HL-60/S4 treated with retinoic acid at 250 ng/mL for 4 days and 3 days (cell line): ENCODE measurements around the gene SGK2.

ENCODE experiments used
- in situ Hi-C: fragments of 300-500 bp; cut with MboI; formaldehyde crosslinking; loops from 2 replicates; pipeline ENCODE4 v1.7.0; 2022; ENCODE audit warnings: low sequenced_read_pairs

SGK2 gene

DNA sequence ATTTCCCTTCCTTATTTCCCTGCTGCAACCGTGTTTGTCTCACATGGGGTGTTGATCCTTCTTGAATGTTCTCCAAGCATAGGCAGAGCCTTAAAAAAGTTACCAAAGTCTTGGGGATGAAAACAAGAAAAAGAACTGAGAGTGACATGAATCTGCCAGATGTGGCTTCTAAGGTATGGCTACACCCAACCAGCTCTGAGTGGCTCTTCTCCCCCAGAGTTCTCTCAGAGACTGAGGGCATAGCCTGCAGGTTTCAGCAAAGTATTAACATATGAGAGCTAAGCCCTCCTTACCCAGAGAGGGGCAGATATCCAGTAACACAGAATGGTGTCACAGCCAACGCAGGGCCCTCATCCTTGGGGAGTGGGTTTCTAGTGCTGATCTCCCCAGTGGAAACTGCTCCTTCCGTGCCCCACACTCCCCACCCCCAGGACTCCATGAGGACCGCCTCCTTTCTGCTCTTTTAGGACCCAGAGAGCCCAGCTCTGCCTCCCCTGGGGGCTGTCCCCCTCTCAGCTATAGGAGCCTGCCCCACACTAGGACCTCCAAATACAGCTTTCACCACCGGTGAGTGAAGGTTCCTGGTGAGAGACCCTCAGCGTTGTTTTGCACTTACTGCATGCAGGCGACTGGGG is 23.3 kb upstream of the SGK2 start:
- in situ Hi-C loops = loop anchor here (25.0 kb wide), 1 partner anchor 552 kb away; no protein-coding TSS in a partner anchor

DNA sequence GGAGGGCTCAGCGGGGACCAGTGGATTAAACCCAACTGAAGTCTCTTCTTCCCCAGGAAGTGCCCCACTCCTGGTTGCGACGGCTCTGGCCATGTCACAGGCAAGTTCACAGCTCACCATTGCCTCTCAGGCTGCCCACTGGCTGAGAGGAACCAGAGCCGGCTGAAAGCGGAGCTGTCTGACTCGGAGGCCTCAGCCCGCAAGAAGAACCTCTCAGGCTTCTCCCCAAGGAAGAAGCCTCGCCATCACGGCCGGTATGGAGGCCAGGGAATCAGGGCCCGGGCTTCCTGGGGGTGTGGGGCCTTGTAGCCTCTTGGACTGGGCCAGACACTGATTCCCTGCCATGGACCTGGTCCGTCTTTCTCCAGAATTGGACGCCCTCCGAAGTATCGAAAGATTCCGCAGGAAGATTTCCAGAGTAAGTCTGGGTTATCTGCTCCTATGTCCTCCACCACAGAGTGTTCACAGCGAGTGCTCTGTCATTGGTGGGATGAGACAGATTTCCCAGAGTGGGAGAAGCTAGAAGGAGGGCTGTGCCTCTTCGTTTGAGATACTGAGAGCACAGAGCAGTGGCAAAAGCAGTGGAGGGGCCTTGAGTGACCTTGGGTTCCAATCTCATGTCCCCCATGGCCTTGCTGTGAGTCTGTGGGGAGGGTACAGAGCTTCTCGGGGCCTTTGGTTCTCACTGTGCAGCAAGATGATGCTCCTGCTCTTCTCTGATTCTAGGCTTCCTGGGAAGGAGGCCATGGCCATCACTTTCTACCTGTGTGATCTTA is 22.6 kb upstream of the SGK2 start:
- in situ Hi-C loops = loop anchor here (25.0 kb wide), 1 partner anchor 551 kb away; no protein-coding TSS in a partner anchor

DNA sequence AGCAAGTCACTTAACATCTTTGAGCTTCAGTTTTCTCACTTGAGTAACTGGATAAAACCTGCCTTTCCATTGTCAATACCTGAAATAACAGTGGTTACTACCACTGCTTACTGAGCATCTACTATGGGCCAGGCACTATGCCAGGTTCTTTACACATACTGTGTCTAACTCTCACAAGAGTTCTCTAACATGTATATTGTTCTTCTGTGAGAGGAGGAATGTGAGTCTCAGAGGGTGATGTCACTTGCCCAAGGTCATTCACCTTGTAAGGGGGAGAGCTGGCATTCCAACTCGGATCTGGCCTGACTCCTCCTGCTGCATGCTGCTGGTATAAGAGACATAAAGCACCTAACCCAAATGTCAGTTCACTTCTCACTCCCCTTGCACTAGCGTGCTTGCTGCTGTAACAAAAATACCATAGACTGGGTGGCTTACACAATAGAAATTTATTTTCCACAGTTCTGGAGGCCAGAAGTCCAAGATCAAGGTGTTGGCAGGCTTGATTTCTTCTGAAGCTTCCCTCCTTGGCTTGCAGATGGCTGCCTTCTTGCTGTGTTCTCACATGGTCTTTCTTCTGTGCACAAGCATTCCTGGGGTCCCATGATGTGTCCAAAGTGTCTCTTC is 21.9 kb upstream of the SGK2 start:
- in situ Hi-C loops = loop anchor here (25.0 kb wide), 1 partner anchor 550 kb away; no protein-coding TSS in a partner anchor

DNA sequence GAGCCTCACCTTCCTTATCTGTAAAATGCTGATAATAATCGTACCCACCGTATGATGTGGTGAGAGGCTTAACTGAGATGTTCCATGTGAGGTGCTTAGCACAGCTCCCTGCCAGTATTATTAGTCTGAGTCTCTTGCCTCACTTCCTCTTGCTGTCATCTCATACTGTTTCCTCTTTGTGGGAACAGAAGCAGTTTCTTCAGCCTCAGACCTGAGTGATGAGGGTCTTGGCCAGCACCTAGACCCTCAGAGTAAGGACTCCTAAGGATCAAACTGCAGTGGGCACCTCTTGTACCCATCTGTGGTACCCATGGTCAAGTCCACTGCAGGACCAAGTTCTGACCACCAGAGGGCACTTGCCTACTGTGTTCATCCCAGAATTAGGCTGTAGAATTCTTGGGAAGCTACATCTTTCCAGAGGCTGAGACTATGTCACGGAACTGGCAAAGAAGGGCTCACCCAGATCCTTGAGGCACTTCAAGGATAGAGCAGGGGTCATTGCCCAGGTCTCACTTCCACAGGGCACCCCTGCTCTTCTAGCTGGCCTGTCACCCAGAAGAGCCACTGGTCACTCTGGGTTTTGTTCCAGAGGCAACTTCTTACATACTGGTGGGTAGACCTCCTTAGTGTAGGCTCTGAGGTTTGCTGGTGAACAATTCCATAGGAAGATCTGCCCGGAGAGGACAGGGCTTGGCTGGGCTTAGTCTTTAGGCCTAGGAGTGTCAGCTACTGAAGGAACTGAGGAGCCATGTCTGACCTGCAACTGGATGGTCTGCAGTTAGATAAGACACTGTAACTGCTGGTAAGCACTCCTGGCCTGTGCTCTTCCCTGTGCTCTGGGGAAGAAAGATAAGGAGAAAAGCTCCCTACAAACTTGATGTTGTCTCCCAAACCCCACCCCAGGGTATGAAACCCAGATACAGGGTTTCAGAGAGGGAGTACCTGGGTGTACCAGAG is 20.6 kb upstream of the SGK2 start:
- in situ Hi-C loops = loop anchor here (25.0 kb wide), 1 partner anchor 549 kb away; no protein-coding TSS in a partner anchor

DNA sequence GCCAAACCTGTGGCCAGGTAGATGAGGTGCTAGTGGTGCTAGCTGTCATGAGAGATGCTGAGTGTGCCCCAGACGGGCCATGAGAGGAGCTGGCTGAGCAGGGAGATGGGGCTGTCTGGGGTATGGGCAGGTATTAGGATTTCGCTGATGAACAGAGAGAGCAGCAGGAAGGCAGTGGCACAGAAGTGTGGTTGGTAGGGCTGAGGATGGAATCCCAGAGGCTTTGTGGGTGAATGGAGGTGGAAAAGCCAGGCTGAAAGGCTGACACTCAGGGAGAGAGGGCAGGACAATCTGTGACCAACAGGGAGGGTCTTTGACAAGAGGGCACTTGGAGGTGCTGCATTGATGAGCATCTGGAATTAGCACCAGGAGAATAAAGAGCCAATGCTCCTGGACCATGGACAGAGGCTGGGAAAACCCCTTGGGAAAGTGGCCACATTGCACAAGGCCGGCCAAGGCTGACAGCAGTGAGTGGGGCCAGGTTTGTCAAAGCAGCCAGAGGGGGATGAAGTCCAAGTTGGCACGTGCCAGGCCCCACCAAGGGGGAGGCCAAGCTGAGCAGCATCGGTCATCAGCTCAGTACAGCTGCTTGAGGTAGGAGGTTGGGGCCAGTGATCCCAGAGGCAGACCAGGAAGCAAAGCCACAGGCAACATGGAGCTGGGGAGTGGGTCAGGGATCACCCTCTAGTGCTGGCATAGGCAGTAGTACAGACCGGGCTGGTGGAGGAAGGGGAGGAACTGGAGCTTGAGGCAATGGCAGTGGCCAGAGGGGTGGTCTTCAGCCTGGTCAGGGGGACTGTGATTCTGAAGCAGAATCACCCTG is 19.7 kb upstream of the SGK2 start:
- in situ Hi-C loops = loop anchor here (25.0 kb wide), 1 partner anchor 548 kb away; no protein-coding TSS in a partner anchor

DNA sequence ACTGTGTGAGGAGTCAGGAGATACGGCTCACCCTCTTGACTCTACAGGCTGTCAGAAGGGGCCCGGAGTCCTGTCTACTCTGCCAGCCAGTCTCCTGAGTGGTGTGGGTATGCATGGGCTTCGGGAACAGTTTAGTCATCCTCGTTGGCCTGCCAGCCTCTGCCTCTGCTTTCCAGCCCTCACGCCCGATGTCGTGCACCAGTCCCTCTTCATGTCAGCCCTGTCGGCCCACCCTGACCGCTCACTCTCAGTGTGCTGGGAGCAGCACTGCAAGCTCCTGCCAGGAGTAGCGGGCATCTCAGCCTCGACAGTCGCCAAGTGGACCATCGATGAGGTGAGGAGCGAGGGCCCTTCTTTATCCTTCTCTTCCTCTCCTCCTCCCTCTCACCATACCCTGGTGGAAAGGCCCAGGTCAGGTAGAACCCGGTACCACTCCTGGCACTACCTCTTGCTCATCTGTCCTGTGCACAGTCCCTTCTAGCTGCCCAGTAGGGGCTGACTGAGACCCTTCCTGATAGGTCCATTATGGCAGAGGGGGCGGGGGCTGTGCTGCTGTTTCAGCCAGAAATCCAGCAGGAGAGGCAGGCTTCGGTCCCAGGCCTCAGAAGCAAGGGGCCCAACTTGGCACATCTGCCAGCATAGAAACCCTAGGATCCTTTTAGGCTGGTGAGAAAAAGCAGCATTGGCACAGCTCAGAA is 18.7 kb upstream of the SGK2 start:
- in situ Hi-C loops = loop anchor here (25.0 kb wide), 1 partner anchor 547 kb away; no protein-coding TSS in a partner anchor

DNA sequence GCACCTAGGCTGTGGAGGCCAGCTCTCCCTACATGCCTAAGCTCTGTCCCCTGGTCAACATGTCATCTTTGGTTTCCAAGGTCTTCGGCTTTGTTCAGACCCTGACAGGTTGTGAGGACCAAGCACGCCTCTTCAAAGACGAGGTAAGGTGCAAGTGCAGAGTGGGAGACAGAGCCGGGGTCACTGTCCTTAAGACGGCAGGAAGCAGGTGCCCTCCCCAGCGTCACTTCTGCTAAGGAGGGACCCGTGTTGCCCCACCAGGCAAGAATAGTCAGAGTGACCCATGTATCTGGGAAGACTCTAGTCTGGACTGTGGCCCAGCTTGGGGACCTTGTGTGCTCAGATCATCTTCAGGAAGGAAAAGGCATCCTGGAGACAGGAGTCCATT is 18.2 kb upstream of the SGK2 start:
- in situ Hi-C loops = loop anchor here (25.0 kb wide), 1 partner anchor 547 kb away; no protein-coding TSS in a partner anchor

DNA sequence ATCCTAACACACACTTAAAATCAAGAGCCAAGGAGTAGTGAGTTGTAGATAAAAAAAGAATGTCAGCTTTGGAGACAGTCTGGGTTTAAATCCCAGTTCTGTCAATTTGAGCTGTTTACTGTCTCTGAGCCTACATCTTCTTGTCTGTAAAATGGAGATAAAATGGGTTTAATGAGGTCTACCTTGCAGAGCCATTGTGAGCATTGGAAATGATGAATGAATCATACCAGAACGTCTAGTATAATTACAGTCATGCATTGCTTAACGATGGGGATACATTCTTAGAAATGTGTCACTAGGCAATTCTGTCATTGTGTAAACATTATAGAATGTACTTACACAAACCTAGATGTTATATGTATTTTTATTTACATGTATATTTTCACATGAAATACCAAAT is 17.6 kb upstream of the SGK2 start:
- in situ Hi-C loops = loop anchor here (25.0 kb wide), 1 partner anchor 546 kb away; no protein-coding TSS in a partner anchor

DNA sequence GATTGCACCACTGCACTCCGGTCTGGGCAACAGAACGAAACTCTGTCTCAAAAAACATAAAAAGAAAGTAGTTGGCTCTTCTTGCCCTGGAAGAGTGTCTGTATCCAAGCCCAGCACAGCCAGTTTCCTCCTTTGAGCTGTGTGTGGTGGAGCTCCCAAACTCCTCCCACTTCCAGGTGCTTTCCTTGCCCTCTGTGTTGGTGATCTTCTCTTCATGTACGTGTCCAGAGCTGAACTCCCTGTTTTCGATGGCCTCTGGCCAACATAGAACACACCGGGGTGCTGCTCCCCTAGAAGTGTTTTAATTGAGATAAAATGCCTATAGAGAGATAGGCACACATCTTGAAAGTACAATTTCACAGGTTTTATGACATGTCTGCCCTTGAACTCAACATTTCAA is 16.7 kb upstream of the SGK2 start:
- in situ Hi-C loops = loop anchor here (25.0 kb wide), 1 partner anchor 545 kb away; no protein-coding TSS in a partner anchor

DNA sequence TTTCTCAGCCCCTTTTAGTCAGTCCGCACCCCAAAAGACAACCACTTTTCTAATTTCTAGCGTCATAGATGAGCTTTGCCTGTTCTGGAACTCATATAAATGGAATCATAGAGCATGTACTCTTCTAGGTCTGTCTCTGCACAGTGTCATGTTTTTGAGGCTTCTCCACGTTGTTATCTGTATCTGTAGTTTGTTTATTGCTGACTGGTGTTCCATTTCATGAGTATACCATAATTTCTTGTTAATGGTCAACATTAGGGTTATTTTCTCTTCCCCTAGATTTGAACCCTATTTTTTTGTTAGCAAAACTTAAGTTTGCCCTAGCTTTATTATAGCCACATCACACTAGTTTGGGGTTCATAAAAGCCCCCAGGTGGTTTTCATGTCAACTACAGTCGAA is 16.2 kb upstream of the SGK2 start:
- in situ Hi-C loops = loop anchor here (25.0 kb wide), 1 partner anchor 545 kb away; no protein-coding TSS in a partner anchor

DNA sequence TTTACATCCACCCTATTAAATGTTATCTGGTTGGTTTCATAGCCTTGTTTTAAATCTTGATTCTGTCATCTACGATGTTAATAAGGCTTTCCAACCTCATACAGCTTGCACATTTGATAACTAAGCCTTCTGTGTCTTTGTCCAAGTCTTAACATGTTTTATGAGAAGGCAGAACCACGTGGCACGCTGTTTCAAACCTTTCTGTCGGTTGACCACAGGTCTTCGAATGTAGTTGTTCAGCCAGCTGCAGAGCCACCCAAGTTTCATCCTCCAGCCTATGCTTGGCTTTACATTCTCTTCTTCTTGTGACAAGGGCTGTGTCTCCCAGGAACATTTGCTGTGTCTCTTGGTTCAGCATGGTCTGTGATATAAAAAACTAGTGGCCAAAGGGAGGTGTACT is 15.7 kb upstream of the SGK2 start:
- in situ Hi-C loops = loop anchor here (25.0 kb wide), 1 partner anchor 544 kb away; no protein-coding TSS in a partner anchor

DNA sequence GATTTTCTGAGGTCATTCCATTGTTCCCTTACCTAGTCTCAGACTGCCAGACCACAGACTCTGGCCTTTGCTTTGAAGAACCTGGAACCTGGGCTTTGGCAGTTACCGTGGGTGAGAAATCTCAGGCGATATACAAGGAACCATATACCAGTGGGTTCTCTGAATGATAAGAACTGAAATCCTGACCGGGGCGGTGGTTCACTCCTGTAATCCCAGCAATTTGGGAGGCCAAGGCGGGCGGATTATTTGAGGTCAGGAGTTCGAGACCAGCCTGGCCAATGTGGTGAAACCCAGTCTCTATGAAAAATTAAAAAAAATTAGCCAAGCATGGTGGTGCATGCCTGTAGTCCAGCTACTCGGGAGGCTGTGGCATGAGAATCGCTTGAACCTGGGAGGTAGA is 14.3 kb upstream of the SGK2 start:
- in situ Hi-C loops = loop anchor here (25.0 kb wide), 1 partner anchor 543 kb away; no protein-coding TSS in a partner anchor

DNA sequence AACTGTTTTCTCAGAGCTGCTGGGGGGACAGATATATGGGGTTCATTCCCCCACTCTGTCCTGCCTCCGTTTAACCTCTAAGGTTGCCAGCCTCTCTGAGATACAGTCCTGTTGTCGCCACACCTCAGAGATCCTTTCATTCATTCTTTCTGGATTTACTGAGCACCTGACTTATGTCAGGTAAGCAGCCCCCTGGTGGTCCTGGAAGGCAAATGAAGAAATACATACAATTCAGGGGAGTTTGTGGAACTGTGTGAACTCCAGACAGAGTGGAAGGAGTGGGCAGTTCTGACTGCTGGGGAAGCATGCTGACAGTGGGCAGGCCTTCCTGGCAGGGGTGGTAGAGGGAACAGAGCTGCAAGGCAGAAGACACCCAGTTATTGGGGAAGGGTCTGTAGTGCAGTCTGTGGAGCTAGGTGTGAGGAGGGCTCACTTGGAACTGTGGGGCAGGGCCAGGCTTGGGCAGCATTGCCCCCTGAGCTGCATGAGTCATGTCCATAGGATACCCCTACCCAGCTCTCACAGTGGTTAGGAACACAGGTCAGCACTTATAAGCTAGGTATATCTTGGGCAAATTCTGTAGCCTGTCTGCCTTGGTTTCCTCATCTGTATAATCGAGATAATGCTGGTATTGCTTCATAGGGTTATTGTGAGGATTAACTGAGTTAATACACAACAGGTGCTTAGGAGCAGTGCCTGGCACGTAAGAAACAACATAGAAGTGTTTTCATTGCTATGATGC is 12.8 kb upstream of the SGK2 start:
- in situ Hi-C loops = loop anchor here (25.0 kb wide), 1 partner anchor 541 kb away; no protein-coding TSS in a partner anchor

DNA sequence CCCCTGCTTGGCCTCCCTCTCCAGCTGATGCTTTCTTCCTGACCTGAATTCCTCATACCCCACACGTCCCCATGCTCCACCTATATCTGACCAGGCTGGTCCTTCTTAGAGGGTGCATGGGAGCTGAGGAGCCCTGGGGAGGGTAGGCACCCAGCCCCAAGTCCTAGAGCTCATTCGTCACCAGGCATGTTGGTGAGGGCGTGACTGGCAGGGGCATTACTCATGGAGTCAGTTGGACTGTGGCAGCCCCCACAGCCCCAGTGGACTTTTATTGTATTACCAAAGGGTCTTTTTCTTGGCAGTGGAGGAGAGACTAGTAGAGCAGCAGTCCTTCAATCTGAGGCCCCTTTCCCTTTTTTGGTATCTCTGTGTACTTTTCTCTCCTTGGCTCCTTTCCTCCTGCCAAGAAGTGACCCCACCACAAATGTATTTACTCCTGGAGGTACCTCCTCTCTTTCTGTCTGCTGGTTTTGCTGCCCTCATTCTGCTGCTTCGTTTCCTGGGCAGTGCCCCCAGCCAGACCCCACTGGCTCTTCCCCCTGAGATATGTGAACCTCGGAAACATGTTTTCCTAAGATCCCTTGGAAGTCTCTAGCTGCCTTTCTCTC is 10.4 kb upstream of the SGK2 start:
- in situ Hi-C loops = loop anchor here (25.0 kb wide), 1 partner anchor 539 kb away; no protein-coding TSS in a partner anchor

DNA sequence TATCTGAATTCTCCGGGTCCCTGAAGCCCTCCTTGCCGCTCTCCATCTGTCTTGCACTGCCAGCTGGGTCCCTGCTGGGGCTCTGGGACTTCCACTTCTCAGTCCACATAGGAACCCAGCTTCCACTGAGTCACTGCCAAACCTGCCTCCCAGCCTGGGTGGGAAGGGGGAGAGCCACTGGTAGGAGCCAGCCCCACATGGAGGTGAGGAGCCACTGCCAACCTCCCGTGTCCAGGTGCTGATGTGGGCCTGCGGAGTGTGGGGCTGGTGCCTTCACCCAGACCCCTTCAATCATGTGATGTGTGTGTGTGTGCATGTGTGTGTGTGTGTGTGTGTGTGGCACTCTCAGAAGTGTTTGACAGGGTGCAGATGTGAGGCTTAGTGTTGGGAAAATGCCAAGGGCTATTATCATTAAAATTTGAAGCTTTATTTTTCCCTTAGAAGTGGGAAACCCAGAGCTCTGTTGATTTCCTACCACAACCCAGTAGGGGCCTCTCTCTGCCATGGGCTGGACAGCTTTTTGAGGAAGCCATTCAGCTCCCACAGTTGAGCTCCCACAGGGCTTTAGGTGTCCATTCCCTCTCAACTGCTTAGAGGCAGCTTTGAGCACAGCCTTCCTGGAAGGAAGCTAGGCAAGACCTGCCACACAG is 9.3 kb upstream of the SGK2 start:
- in situ Hi-C loops = loop anchor here (25.0 kb wide), 1 partner anchor 538 kb away; no protein-coding TSS in a partner anchor

DNA sequence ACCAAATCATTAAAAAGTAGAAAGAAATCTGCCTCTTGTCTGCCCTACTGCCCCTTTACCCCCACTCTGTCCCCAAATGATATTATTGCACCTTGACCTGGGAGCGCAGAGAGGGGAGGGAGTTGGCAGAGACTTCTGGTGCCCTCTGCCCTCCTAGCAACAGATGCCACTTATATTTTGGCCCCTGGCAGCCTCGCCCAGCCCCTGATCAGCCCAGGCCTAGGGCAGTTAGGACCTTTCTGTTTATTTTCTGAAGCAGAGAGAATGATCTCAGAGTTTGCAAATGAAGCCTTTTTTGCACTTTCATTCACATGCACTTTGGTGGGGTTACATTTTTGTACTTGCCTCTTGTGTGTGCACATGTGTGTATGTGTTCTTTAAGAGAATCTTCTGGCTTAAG is 8.4 kb upstream of the SGK2 start:
- in situ Hi-C loops = no loop called here

DNA sequence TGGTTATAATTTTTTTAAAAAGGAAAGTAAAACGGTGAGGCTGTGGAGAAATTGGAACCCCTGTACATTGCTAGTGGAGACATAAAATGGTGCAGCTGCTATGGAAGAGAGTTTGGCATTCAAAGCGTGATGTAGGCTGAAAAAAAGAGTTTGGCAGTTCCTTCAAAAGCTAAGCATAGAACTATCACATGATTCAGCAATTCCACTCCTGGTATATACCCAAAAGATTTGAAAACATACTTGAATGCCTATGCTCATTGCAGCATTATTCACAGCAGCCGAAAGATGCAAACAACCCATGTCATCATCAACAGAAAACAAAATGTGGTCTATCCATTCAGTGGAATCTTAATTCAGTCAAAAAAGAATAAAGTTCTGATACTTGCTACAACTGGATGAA is 4.5 kb upstream of the SGK2 start:
- in situ Hi-C loops = no loop called here
